CD8-positive, alpha-beta memory T cell (primary cell): Measurements from ENCODE around the gene TCF7L2. TPM values are rescaled to one million over a fixed set of nuclear protein-coding genes. Genes with fewer than 3 reads are reported as not detected.

Source experiments
- CTCF ChIA-PET: fragments of 350-600 bp; sonication (Branson Sonifier 250); formaldehyde crosslinking; loops from one replicate; lab custom pipeline; 2021; ENCODE audit warnings: antibody characterized with exemption; lab: Charles Lee
- POLR2A ChIA-PET: fragments of 350-600 bp; sonication (Branson Sonifier 250); formaldehyde crosslinking; loops from one replicate; lab custom pipeline; 2021; ENCODE audit warnings: antibody characterized with exemption; lab: Charles Lee
- DNase-seq, 5 donors: peaks; one replicate each; pipeline versions ENCODE4 v3.0.0 to v3.0.0-alpha.2; 2020 to 2022; ENCODE audit warnings: mixed read lengths in 1 of 5
- H3K27ac ChIP-seq: one replicate; pipeline ENCODE4 v1.7.0; 2013; ENCODE audit warnings: low read depth, mild to moderate bottlenecking, low read length, moderate library complexity
- H3K27me3 ChIP-seq: 2 replicates; pipeline ENCODE4 v1.7.0; 2013; ENCODE audit warnings: low read length, mild to moderate bottlenecking; ENCODE audit not compliant: insufficient read depth, poor library complexity, severe bottlenecking
- H3K36me3 ChIP-seq: 2 replicates; pipeline ENCODE4 v1.7.0; 2013; ENCODE audit warnings: mild to moderate bottlenecking, low read length, moderate library complexity; ENCODE audit not compliant: insufficient read depth
- H3K4me1 ChIP-seq: 2 replicates; pipeline ENCODE4 v1.7.0; 2013; ENCODE audit warnings: mild to moderate bottlenecking, low read length, moderate library complexity; ENCODE audit not compliant: insufficient read depth
- H3K4me3 ChIP-seq: 2 replicates; pipeline ENCODE4 v1.7.0; 2013; ENCODE audit warnings: mild to moderate bottlenecking, low read length
- H3K9me3 ChIP-seq: 2 replicates; pipeline ENCODE4 v1.7.0; 2013; ENCODE audit warnings: mild to moderate bottlenecking, low read length
- H3K27ac Mint-ChIP-seq, 8 donors: one replicate each; pipeline ENCODE4 v1.8.0; 2020 to 2021; ENCODE audit warnings: mixed read lengths in 8 of 8, mild to moderate bottlenecking in 6 of 8, inconsistent platforms in 3 of 8, moderate library complexity in 3 of 8
- H3K27me3 Mint-ChIP-seq, 2 donors: one replicate each; pipeline ENCODE4 v1.8.0; 2020 to 2021; ENCODE audit warnings: mixed read lengths in 2 of 2, mild to moderate bottlenecking in 1 of 2, moderate library complexity in 1 of 2
- H3K36me3 Mint-ChIP-seq, 3 donors: one replicate each; pipeline ENCODE4 v1.8.0; 2020 to 2021; ENCODE audit warnings: mixed read lengths in 3 of 3, inconsistent platforms in 1 of 3, mild to moderate bottlenecking in 1 of 3
- H3K4me1 Mint-ChIP-seq, 3 donors: one replicate each; pipeline ENCODE4 v1.8.0; 2020 to 2021; ENCODE audit warnings: mixed read lengths in 3 of 3, inconsistent platforms in 1 of 3, mild to moderate bottlenecking in 1 of 3
- H3K4me3 Mint-ChIP-seq, 7 donors: one replicate each; pipeline ENCODE4 v1.8.0; 2020 to 2021; ENCODE audit warnings: mixed read lengths in 7 of 7, mild to moderate bottlenecking in 6 of 7, moderate library complexity in 4 of 7, inconsistent platforms in 2 of 7
- H3K9me3 Mint-ChIP-seq, 5 donors: one replicate each; pipeline ENCODE4 v1.8.0; 2020 to 2022; ENCODE audit warnings: mixed read lengths in 5 of 5, mild to moderate bottlenecking in 3 of 5, moderate library complexity in 2 of 5, inconsistent platforms in 1 of 5
- polyA plus RNA-seq: library from polyadenylated mRNA; unstranded; fragments of 300-500 nt; fragmentation: Illumina TruSeq; gene quantifications from one replicate; pipeline ENCODE4 v1.2.3, GENCODE V29; 2021
- total RNA-seq, 2 experiments: library from RNA; stranded (reverse); gene quantifications; one replicate each; pipeline ENCODE4 v1.2.3, GENCODE V29; 2021

The TCF7L2 gene
- total and polyA plus RNA-seq, 3 experiments from 2014 or later, result 0.81 to 1.8 (median 0.89) TPM

DNA sequence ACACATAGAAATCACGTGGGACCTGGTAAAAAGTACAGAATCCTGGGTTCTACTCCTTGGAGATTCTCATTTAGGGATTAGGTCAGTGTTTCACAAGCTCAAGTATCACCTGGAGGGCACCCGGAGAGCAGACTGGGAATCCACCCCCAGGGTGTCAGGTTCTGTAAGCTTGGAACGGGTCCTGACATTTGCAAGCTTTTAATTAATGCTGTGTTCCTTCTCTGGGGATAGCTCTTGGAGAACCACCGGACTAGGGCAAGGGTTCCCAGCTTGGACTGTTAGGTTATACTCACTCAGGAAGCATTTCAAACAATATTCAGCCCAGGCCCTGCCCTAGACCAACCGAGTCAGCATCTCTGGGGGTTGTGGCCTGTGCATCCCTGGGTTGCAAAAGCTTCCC is 23.0 kb downstream of the TCF7L2 start:
- POLR2A ChIA-PET, result no interaction called here
- Histone ChIP-seq H3K9me3 (no peaks in the 10 kb centered on the region), H3K36me3 (no peaks in the 10 kb centered on the region), H3K27ac (no peak overlapping the region), H3K4me1 (no peaks in the 10 kb centered on the region), H3K4me3 (no peak overlapping the region), H3K27me3 (no peaks in the 10 kb centered on the region)
- peak overlapping the region in 1 of 7 donors; percentile 18 for H3K4me3 Mint-ChIP-seq
- DNase-seq, result no peak
- peaks cover 5 to 11% of the 10 kb centered on the region in 2 donors for H3K27me3 Mint-ChIP-seq
- H3K9me3 Mint-ChIP-seq, result no peaks in the 10 kb centered on the region
- peaks cover 6% of the 10 kb centered on the region in 3 donors for H3K36me3 Mint-ChIP-seq
- CTCF ChIA-PET, result no interaction called here
- H3K27ac Mint-ChIP-seq, result no peak overlapping the region
- H3K4me1 Mint-ChIP-seq, result no peaks in the 10 kb centered on the region

DNA sequence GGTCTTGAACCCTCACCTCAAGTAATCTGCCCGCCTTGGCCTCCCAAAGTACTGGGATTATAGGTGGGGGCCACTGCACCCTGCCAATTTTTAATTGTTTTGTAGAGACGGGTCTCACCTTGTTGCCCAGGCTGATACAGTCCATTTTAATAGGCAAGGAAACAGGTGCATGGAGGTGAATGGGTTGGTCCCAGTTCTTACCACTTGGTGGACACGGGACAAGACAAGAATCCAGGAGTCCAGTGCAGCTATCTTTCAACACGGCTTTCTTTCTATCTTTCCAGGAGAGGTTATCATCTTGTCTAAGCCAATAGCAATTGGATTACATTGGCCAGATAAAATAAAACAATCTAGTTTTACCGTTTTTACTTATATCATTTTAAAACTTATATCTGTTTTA is 23.8 kb downstream of the TCF7L2 start:
- no peaks in the 10 kb centered on the region for H3K36me3 ChIP-seq
- H3K27ac Mint-ChIP-seq, result no peak overlapping the region
- H3K4me3 ChIP-seq, result no peak overlapping the region
- H3K27ac ChIP-seq, result no peak overlapping the region
- ChIA-PET CTCF (no interaction called here), POLR2A (no interaction called here)
- no peaks in the 10 kb centered on the region for H3K27me3 ChIP-seq
- peaks cover 6% of the 10 kb centered on the region in 3 donors for H3K36me3 Mint-ChIP-seq
- peaks cover 5 to 11% of the 10 kb centered on the region in 2 donors for H3K27me3 Mint-ChIP-seq
- H3K4me1 ChIP-seq, result no peaks in the 10 kb centered on the region
- no peaks in the 10 kb centered on the region for H3K9me3 ChIP-seq
- H3K4me3 Mint-ChIP-seq, result no peak overlapping the region
- H3K4me1 Mint-ChIP-seq, result no peaks in the 10 kb centered on the region
- H3K9me3 Mint-ChIP-seq, result no peaks in the 10 kb centered on the region
- no peak for DNase-seq

DNA sequence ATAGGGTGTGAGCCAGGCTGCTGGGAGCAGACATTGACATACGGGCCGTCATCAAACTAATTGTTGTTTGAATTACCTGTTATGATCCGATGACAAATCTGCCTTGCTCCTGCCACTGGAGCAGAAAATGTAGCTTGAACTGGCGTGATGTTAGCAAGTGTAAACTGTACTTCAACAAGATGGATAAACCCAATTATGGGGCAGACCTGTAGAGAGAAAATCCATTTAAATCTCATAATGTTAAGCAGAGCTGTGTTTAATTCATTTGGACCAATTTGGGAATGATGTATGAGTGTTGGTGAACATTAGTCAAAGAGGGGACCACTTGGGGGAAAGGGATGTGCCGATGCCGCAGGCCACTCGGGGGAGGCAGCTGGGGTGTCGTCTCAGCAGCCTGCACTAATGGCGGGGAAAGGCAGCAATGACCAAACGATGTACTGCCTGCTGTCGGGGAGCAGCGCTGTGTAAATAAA is 27.4 kb downstream of the TCF7L2 start:
- H3K4me1 ChIP-seq, result peaks cover 12% of the 10 kb centered on the region
- no peak overlapping the region for H3K4me3 ChIP-seq
- Mint-ChIP-seq H3K4me1 (peaks cover 9 to 20% (median 13%) of the 10 kb centered on the region in 3 donors), H3K27me3 (peaks cover 8 to 23% of the 10 kb centered on the region in 2 donors), H3K27ac (no peak overlapping the region), H3K36me3 (peaks cover 0 to 6% (median 4%) of the 10 kb centered on the region in 3 donors), H3K4me3 (no peak overlapping the region), H3K9me3 (no peaks in the 10 kb centered on the region)
- ChIA-PET POLR2A (no interaction called here), CTCF (interaction anchor here (0.6 kb wide), 1 partner anchor 37 kb away, joined by 3 read pairs; no protein-coding TSS in a partner anchor)
- peaks cover 5% of the 10 kb centered on the region for H3K27me3 ChIP-seq
- no peaks in the 10 kb centered on the region for H3K9me3 ChIP-seq
- H3K36me3 ChIP-seq, result no peaks in the 10 kb centered on the region
- no peak overlapping the region for H3K27ac ChIP-seq
- DNase-seq, result no peak

DNA sequence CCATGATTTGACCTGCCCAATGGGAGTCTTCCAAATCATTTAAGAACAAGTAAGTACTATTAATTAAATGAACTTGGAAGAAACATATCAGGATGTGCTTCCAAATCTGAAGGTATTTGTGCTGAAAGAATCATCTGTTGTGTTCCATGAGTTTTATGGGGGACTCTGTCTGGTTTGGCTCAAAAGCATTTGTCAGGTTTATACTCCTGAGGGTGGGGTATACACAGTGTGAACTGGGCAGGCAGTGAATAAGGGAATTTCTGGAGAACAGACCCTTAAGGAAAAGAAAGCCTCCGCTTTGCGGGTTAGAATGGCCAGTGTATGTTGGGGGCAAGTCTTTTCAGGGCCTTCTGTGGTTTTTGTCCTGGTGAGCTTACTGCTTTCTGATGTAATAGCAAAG is 29.9 kb downstream of the TCF7L2 start:
- H3K4me1 ChIP-seq, result peaks cover 12% of the 10 kb centered on the region
- no peak overlapping the region for H3K4me3 ChIP-seq
- no peaks in the 10 kb centered on the region for H3K36me3 ChIP-seq
- peaks cover 9 to 23% (median 13%) of the 10 kb centered on the region in 3 donors for H3K4me1 Mint-ChIP-seq
- H3K27ac Mint-ChIP-seq, result no peak overlapping the region
- H3K27me3 Mint-ChIP-seq, result peaks cover 11 to 28% of the 10 kb centered on the region in 2 donors
- no peak overlapping the region for H3K4me3 Mint-ChIP-seq
- no peak overlapping the region for H3K27ac ChIP-seq
- ChIA-PET CTCF (no interaction called here), POLR2A (interaction anchor here (0.5 kb wide), 1 partner anchor 31 kb away, joined by 3 read pairs; no protein-coding TSS in a partner anchor)
- peaks cover 5% of the 10 kb centered on the region for H3K27me3 ChIP-seq
- no peaks in the 10 kb centered on the region for H3K9me3 ChIP-seq
- H3K9me3 Mint-ChIP-seq, result no peaks in the 10 kb centered on the region
- H3K36me3 Mint-ChIP-seq, result peaks cover 0 to 6% (median 1%) of the 10 kb centered on the region in 3 donors
- no peak for DNase-seq

DNA sequence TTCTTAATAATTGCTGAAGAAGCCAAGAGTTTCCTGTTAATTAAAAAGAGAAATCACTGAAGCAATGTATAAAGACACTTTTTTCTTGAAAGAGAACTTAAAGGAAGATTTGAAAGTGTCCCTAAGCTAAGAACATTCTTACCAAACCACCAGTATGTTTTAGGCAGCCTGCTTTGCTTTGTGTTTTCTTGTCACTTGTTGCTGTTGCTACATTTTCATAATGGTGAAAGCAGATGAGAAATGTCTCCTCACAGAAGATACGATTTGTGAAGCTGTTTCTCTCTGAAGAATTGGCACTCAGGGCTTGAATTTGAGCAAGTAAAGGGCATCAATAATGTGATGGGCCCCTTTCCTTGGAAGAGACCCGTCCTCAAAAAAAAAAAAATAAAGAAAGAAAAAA is 30.9 kb downstream of the TCF7L2 start:
- Histone ChIP-seq H3K4me1 (peaks cover 14% of the 10 kb centered on the region), H3K27ac (no peak overlapping the region), H3K4me3 (no peak overlapping the region), H3K36me3 (no peaks in the 10 kb centered on the region), H3K27me3 (peaks cover 10% of the 10 kb centered on the region), H3K9me3 (no peaks in the 10 kb centered on the region)
- Mint-ChIP-seq H3K27me3 (peaks cover 15 to 29% of the 10 kb centered on the region in 2 donors), H3K4me3 (peak overlapping the region in 1 of 7 donors; percentile 65), H3K36me3 (no peaks in the 10 kb centered on the region), H3K9me3 (no peaks in the 10 kb centered on the region), H3K4me1 (peaks cover 15 to 32% (median 19%) of the 10 kb centered on the region in 3 donors), H3K27ac (no peak overlapping the region)
- POLR2A ChIA-PET, result interaction anchor here (0.6 kb wide), 1 partner anchor 21 kb away, joined by 3 read pairs; no protein-coding TSS in a partner anchor
- CTCF ChIA-PET, result no interaction called here
- DNase-seq, result no peak

DNA sequence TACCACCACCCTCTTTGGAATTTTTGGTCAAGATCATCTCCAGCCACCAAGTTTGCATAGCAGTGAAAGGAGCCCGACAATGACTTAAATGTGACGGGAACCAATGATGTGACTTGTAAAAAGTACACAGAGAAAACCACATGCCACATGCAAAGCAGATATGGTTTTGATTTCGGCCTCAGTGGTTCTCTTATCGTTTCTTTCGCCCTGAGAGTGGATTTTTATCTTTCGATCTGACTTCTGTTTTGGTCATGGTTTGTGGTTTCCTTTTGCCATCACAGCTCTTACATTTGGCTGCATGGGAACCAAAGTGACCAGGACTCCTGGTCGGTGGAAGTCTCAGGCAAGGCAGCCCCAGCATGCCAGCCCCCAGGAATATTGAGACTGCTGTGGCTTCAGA is 31.5 kb downstream of the TCF7L2 start:
- H3K27ac Mint-ChIP-seq, result no peak overlapping the region
- Histone ChIP-seq H3K27ac (no peak overlapping the region), H3K36me3 (no peaks in the 10 kb centered on the region), H3K27me3 (peaks cover 12% of the 10 kb centered on the region), H3K9me3 (no peaks in the 10 kb centered on the region), H3K4me1 (peaks cover 18% of the 10 kb centered on the region), H3K4me3 (no peak overlapping the region)
- H3K4me3 Mint-ChIP-seq, result peak overlapping the region in 6 of 7 donors; percentile 30 to 77 (median 68)
- H3K27me3 Mint-ChIP-seq, result peaks cover 21 to 36% of the 10 kb centered on the region in 2 donors
- POLR2A ChIA-PET, result interaction anchor here (0.6 kb wide), 1 partner anchor 22 kb away, joined by 3 read pairs; no protein-coding TSS in a partner anchor
- peaks cover 21 to 38% (median 26%) of the 10 kb centered on the region in 3 donors for H3K4me1 Mint-ChIP-seq
- no peaks in the 10 kb centered on the region for H3K9me3 Mint-ChIP-seq
- DNase-seq, result peak in 1 of 5 donors; percentile 6
- H3K36me3 Mint-ChIP-seq, result no peaks in the 10 kb centered on the region
- CTCF ChIA-PET, result no interaction called here

DNA sequence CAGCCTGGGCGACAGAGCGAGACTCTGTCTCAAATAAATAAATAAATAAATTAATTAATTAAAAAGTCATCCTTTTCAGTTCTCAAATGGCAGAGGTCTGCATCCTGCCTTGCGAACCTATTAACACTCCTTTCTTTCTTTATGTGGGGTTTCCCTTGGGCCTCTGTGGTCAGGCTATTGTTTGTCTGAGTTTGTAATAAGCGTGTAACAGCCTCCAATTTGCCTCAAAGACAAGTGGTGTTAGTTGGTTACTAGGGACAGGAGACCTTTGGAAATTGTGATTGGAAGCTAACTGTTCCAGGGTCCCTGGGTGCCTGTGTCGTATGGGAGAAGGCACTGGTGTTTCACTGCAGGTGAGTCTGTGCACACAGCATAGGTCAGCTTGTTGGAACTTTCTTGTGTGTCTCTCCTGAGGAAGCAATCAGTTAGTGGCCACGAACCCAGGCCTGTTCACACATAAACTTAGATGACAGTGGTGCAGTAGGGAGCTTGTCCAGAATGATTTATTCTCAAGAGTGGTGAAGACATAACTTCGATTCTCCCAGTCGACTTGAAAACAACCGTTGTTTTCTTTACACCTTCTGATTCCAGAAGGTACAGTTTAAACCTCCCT is 33.5 kb downstream of the TCF7L2 start:
- peaks cover 12% of the 10 kb centered on the region for H3K27me3 ChIP-seq
- Mint-ChIP-seq H3K27me3 (peaks cover 20 to 28% of the 10 kb centered on the region in 2 donors), H3K4me1 (peaks cover 28 to 40% (median 29%) of the 10 kb centered on the region in 3 donors), H3K4me3 (no peak overlapping the region), H3K9me3 (no peaks in the 10 kb centered on the region), H3K36me3 (peaks cover 0 to 5% (median 1%) of the 10 kb centered on the region in 3 donors), H3K27ac (no peak overlapping the region)
- H3K4me1 ChIP-seq, result peaks cover 18% of the 10 kb centered on the region
- H3K36me3 ChIP-seq, result no peaks in the 10 kb centered on the region
- no peak overlapping the region for H3K4me3 ChIP-seq
- H3K27ac ChIP-seq, result no peak overlapping the region
- ChIA-PET CTCF (no interaction called here), POLR2A (no interaction called here)
- no peak for DNase-seq
- no peaks in the 10 kb centered on the region for H3K9me3 ChIP-seq

DNA sequence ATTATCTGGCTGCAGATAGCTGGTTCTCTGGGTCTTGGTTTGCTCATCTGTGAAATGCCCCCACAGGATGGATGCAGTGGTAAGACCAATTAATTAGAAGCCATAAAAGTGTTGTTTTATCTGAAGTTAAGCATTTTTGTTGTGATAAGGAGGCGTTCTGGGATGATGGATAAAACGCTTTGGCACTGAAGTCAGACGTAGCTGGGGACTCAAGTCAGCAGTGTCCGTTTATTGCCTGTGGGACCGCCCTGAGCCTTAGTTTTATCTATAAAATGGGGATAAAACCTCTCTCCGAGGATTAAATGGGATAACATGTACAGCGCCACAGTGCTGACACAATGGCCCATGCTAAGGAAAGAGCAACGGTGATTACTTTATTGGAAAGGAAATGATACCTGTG is 34.7 kb downstream of the TCF7L2 start:
- H3K27me3 ChIP-seq, result peaks cover 12% of the 10 kb centered on the region
- H3K27ac Mint-ChIP-seq, result no peak overlapping the region
- H3K4me3 Mint-ChIP-seq, result no peak overlapping the region
- H3K36me3 Mint-ChIP-seq, result peaks cover 0 to 5% (median 1%) of the 10 kb centered on the region in 3 donors
- no peak overlapping the region for H3K4me3 ChIP-seq
- no peaks in the 10 kb centered on the region for H3K9me3 Mint-ChIP-seq
- peaks cover 18% of the 10 kb centered on the region for H3K4me1 ChIP-seq
- ChIA-PET CTCF (no interaction called here), POLR2A (no interaction called here)
- H3K36me3 ChIP-seq, result no peaks in the 10 kb centered on the region
- H3K27ac ChIP-seq, result no peak overlapping the region
- DNase-seq, result no peak
- peaks cover 28 to 40% (median 29%) of the 10 kb centered on the region in 3 donors for H3K4me1 Mint-ChIP-seq
- H3K27me3 Mint-ChIP-seq, result peaks cover 22 to 23% of the 10 kb centered on the region in 2 donors
- H3K9me3 ChIP-seq, result no peaks in the 10 kb centered on the region
